Neural progenitor cell (in vitro differentiated cells): ENCODE data around the gene KLHL26. TPM values are rescaled to one million over a fixed set of nuclear protein-coding genes. Genes with fewer than 3 reads are reported as not detected.

Experiments
- DNase-seq: peaks from one replicate; pipeline ENCODE4 v3.0.0-alpha.2; 2016; ENCODE audit warnings: low spot score
- H2AFZ ChIP-seq: fragments of 200-600 bp; sonication (generic); replicated peaks from 2 replicates; pipeline ENCODE4 v1.6.1; 2016; ENCODE audit warnings: antibody characterized with exemption
- H3F3A ChIP-seq: fragments of 200-600 bp; sonication (generic); 2 replicates; pipeline ENCODE4 v1.6.1; 2016; ENCODE audit warnings: antibody characterized with exemption, low read depth
- H3K27ac ChIP-seq: fragments of 200-600 bp; sonication (generic); 2 replicates; pipeline ENCODE4 v1.5.1; 2016; ENCODE audit warnings: mild to moderate bottlenecking
- H3K27me3 ChIP-seq: fragments of 200-600 bp; sonication (generic); 2 replicates; pipeline ENCODE4 v1.6.1; 2016; ENCODE audit warnings: mild to moderate bottlenecking, moderate library complexity
- H3K36me3 ChIP-seq: fragments of 200-600 bp; sonication (generic); 2 replicates; pipeline ENCODE4 v1.5.1; 2016
- H3K4me1 ChIP-seq: fragments of 200-600 bp; sonication (generic); 2 replicates; pipeline ENCODE4 v1.6.1; 2016; ENCODE audit warnings: mixed run types
- H3K4me2 ChIP-seq: fragments of 200-600 bp; sonication (generic); 2 replicates; pipeline ENCODE4 v1.6.1; 2016
- H3K4me3 ChIP-seq: fragments of 200-600 bp; sonication (generic); 2 replicates; pipeline ENCODE4 v1.5.1; 2016
- H3K79me2 ChIP-seq: fragments of 200-600 bp; sonication (generic); 2 replicates; pipeline ENCODE4 v1.6.1; 2016; ENCODE audit warnings: low read depth
- H3K9ac ChIP-seq: fragments of 200-600 bp; sonication (generic); 2 replicates; pipeline ENCODE4 v1.6.1; 2016
- H3K9me3 ChIP-seq: fragments of 200-600 bp; sonication (generic); 2 replicates; pipeline ENCODE4 v1.5.1; 2016; ENCODE audit warnings: low read depth
- H4K20me1 ChIP-seq: fragments of 200-600 bp; sonication (generic); 2 replicates; pipeline ENCODE4 v1.6.1; 2016; ENCODE audit warnings: low read depth
- H3K27ac Mint-ChIP-seq: 3 replicates; pipeline ENCODE4 v1.8.0; 2021; ENCODE audit warnings: mixed read lengths
- H3K27me3 Mint-ChIP-seq: 2 replicates; pipeline ENCODE4 v1.8.0; 2022; ENCODE audit warnings: low read depth, mild to moderate bottlenecking, inconsistent platforms, moderate library complexity, mixed read lengths; ENCODE audit not compliant: insufficient read depth
- H3K36me3 Mint-ChIP-seq: 3 replicates; pipeline ENCODE4 v1.8.0; 2021; ENCODE audit warnings: mixed read lengths
- H3K4me1 Mint-ChIP-seq: 3 replicates; pipeline ENCODE4 v1.8.0; 2021; ENCODE audit warnings: mixed read lengths
- H3K4me3 Mint-ChIP-seq: 3 replicates; pipeline ENCODE4 v1.8.0; 2021; ENCODE audit warnings: mild to moderate bottlenecking, moderate library complexity, mixed read lengths
- H3K9me3 Mint-ChIP-seq: 3 replicates; pipeline ENCODE4 v1.8.0; 2020; ENCODE audit warnings: mixed read lengths
- CTCF ChIP-seq: fragments of 200-600 bp; sonication (generic); IDR thresholded peaks from 2 replicates; pipeline ENCODE4 v1.5.1; 2017; ENCODE audit warnings: antibody characterized with exemption, mild to moderate bottlenecking
- EZH2 ChIP-seq: fragments of 200-600 bp; sonication (generic); IDR thresholded peaks from 2 replicates; pipeline ENCODE4 v1.6.1; 2017; ENCODE audit warnings: antibody characterized with exemption, mild to moderate bottlenecking, moderate library complexity
- EZH2phosphoT487 ChIP-seq: fragments of 200-600 bp; sonication (generic); IDR thresholded peaks from 2 replicates; pipeline ENCODE4 v1.6.1; 2017; ENCODE audit warnings: antibody characterized with exemption
- total RNA-seq: library from RNA; depleted of rRNA; stranded (reverse); fragments of >200 nt; gene quantifications from 2 replicates; pipeline ENCODE4 v1.2.3, GENCODE V29; 2015; ENCODE audit warnings: low replicate concordance

KLHL26 gene
- total RNA-seq, 1 donor from 2014 or later: 5.8 TPM

GRCh38 chr19:18609717-18610051 lies 27.1 kb upstream of the KLHL26 start:
- peaks cover 98% of the 10 kb centered on the region for H3K27me3 ChIP-seq
- peaks cover 46% of the 10 kb centered on the region for H3K4me1 ChIP-seq
- no peak for TF ChIP-seq EZH2phosphoT487
- no peak for TF ChIP-seq CTCF
- no peaks in the 10 kb centered on the region for H3K9me3 ChIP-seq
- Mint-ChIP-seq H3K4me1 (peaks cover 24% of the 10 kb centered on the region), H3K27ac (no peak overlapping the region), H3K36me3 (peaks cover 2% of the 10 kb centered on the region), H3K27me3 (peaks cover 68% of the 10 kb centered on the region), H3K9me3 (peaks cover 6% of the 10 kb centered on the region), H3K4me3 (no peak overlapping the region)
- no peaks in the 10 kb centered on the region for H3K36me3 ChIP-seq
- no peak overlapping the region for H3K4me2 ChIP-seq
- no peak overlapping the region for H3K27ac ChIP-seq
- DNase-seq: no peak
- peaks cover 50% of the 10 kb centered on the region for H3F3A ChIP-seq
- H3K4me3 ChIP-seq: no peak overlapping the region
- no peak overlapping the region for H2AFZ ChIP-seq
- peaks cover 73% of the 10 kb centered on the region for H4K20me1 ChIP-seq
- no peaks in the 10 kb centered on the region for H3K79me2 ChIP-seq
- no peak overlapping the region for H3K9ac ChIP-seq

GRCh38 chr19:18610245-18610555 lies 26.6 kb upstream of the KLHL26 start:
- H3K4me1 Mint-ChIP-seq: peaks cover 22% of the 10 kb centered on the region
- H3K9me3 ChIP-seq: no peaks in the 10 kb centered on the region
- H3K27me3 ChIP-seq: peaks cover 98% of the 10 kb centered on the region
- H3K36me3 Mint-ChIP-seq: peaks cover 2% of the 10 kb centered on the region
- peaks cover 44% of the 10 kb centered on the region for H3F3A ChIP-seq
- H3K4me3 Mint-ChIP-seq: no peak overlapping the region
- peaks cover 44% of the 10 kb centered on the region for H3K4me1 ChIP-seq
- peaks cover 6% of the 10 kb centered on the region for H3K9me3 Mint-ChIP-seq
- peak; percentile 40 for DNase-seq
- TF ChIP-seq EZH2phosphoT487: no peak
- TF ChIP-seq EZH2: no peak
- TF ChIP-seq CTCF: no peak
- H4K20me1 ChIP-seq: peaks cover 68% of the 10 kb centered on the region
- peak overlapping the region; percentile 57 for H3K4me3 ChIP-seq
- H3K79me2 ChIP-seq: no peaks in the 10 kb centered on the region
- H3K4me2 ChIP-seq: peak overlapping the region; percentile 90
- no peak overlapping the region for H2AFZ ChIP-seq
- H3K27ac ChIP-seq: no peak overlapping the region
- no peak overlapping the region for H3K27ac Mint-ChIP-seq
- H3K36me3 ChIP-seq: no peaks in the 10 kb centered on the region
- no peak overlapping the region for H3K9ac ChIP-seq
- H3K27me3 Mint-ChIP-seq: peaks cover 68% of the 10 kb centered on the region

GRCh38 chr19:18610556-18611326 lies 26.1 kb upstream of the KLHL26 start:
- Histone ChIP-seq H3F3A (peaks cover 42% of the 10 kb centered on the region), H3K36me3 (no peaks in the 10 kb centered on the region), H3K9ac (no peak overlapping the region), H3K4me1 (peaks cover 44% of the 10 kb centered on the region), H3K27me3 (peaks cover 98% of the 10 kb centered on the region), H3K4me3 (peak overlapping the region; percentile 57), H3K27ac (no peak overlapping the region), H2AFZ (no peak overlapping the region), H4K20me1 (peaks cover 62% of the 10 kb centered on the region), H3K9me3 (no peaks in the 10 kb centered on the region), H3K79me2 (no peaks in the 10 kb centered on the region), H3K4me2 (peak overlapping the region; percentile 90)
- no peaks in the 10 kb centered on the region for H3K36me3 Mint-ChIP-seq
- peak overlapping the region; percentile 81 for H3K4me3 Mint-ChIP-seq
- TF ChIP-seq EZH2phosphoT487 (peak; percentile 79), CTCF (no peak), EZH2 (peak; percentile 96)
- peaks cover 18% of the 10 kb centered on the region for H3K4me1 Mint-ChIP-seq
- no peak overlapping the region for H3K27ac Mint-ChIP-seq
- H3K9me3 Mint-ChIP-seq: peaks cover 4% of the 10 kb centered on the region
- DNase-seq: peak; percentile 70
- H3K27me3 Mint-ChIP-seq: peaks cover 65% of the 10 kb centered on the region
